HG02588 (cell line): Measurements from ENCODE around the gene NME3.

Source experiments
- ATAC-seq: cut with Tn5 transposase; IDR thresholded peaks from one replicate; pipeline ENCODE4 v1.9.1; 2021; ENCODE audit warnings: mild to moderate bottlenecking, moderate library complexity; ENCODE audit not compliant: unreplicated experiment

The NME3 gene

DNA sequence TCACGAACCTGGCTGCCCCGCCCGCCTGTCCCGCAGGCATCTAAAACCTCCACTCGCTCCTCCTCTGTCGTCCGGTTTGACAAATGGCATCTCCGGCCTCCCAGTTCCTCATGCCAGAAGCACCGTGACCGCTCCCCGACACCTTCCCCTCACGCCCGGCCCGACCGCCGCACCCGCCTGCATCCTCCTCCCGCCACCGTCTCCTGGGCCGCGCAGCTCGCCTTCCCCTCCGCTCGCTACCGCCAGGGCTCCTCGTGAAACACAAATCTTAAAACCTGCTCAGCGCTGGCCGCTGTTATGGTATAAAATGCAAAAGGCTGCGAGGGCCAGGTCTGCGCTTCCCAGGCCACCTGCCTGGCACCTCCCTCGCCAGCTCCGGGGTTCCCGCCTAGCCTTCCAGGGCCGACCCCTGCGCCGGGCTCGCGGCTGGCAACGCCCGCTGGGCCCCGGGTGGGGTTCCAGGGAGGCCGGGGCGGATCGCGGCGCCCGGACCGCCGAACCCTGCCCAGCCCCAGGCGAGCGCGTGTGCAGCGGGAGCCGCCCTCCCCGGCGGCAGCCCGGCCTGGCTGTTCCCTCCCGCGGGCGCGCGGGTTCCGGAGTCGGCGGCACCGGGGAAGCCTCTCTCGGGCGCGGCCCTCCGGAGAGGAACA, 10.5 kb upstream of the NME3 start:
- ATAC-seq = peak; percentile 5

DNA sequence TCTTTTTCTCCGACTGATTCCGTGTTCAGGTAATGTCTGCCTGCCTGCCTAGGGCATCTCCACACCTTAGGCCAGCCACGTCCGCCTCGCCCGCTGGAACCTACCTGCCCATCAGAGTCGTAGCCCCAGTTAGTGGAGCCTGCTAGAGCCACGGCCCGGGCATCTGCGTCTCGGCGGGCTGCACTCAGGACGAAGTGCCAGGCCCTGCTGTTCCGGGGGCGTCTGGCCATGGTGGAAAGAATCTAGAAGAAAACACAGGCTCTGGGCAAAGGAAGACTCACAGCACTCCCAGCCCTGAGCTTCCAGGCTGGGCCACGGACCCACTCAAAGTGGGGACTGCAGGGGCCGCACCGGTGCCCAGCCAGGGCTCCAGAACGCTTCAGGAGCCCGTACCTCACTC, 9.9 kb upstream of the NME3 start:
- ATAC-seq = no peak

DNA sequence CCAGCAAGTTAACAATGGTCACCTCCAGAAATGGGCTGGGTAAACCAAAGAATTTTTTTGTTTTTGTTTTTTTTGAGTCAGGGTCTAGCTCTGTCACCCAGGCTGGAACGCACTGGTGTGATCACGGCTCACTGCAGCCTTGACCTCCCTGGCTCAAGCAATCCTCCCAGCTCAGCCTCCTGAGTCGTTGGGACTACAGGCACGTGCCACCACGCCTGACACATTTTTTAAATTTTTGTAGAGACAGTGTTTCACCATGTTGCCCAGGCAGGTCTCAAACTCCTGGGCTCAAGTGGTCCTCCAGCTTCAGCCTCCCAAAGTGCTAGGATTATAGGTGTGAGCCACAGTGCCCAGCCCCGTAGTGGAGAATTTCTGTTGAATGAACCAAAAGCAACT, 9.3 kb upstream of the NME3 start:
- ATAC-seq = no peak

DNA sequence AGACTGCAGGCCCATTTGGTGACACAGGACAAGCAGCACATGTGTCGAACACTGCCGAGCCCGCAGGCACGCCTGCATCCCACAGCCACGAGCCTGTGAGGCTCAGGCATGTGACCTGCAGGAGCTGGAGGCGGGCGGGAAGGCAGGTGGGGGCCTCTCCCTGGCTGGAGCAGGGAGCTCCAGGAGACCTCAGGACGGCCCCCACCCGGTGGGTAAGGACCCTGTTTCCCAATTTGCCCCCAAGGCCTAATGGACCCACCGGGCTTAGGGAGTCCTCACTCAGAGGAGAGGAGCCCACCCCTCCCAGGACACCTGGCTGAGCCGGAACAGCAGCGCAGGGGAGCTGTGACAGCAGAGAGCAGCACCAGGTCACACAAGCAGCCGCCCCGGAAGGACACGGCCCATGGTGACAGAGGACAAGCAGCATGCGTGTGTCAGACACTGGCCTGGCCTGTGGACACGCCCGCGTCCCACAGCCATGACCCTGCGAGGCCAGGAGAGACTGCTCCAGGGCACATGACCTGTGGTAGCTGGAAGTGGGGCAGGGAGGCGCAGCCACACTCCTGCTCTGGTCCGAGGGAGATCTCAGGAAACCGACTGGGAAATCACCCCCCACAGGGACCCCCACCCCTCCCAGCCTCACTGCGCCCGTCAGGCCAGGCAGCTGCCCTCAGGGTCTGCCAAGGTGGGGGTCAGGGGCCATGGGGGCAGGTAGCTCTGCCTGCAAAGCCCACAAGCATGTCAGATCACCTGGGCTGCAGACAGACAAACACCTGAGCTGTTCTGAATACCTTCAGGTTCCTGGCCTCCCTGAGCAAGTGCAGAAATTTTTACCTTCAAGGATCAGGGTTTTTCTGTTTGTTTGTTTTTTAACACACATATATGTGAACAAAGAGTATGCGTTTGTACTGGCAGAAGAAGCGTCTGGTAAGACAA, 8.7 kb upstream of the NME3 start:
- ATAC-seq = no peak

DNA sequence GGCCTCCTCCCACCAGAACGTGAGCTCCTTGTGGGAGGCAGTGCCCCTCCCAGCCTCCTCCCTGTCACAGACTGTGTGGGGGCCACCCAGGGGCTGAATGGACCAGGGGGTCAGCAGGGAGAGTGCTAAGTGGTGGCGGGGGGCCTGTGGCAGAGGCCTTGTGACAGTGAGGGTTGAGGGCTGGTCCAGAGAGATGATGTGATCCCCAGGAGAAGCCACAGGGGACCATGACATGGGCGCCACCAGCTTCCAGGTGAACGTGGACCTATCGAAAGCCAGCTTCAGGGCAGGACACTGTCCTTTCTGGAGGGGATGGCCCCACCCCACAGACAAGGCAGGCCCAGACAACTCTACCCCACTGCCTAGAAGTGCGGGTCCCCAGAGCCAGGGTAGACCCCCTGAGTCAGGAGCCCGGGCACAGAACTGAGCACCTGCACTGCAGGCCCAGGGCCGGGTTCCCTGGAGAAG, 7.9 kb upstream of the NME3 start:
- ATAC-seq = no peak

DNA sequence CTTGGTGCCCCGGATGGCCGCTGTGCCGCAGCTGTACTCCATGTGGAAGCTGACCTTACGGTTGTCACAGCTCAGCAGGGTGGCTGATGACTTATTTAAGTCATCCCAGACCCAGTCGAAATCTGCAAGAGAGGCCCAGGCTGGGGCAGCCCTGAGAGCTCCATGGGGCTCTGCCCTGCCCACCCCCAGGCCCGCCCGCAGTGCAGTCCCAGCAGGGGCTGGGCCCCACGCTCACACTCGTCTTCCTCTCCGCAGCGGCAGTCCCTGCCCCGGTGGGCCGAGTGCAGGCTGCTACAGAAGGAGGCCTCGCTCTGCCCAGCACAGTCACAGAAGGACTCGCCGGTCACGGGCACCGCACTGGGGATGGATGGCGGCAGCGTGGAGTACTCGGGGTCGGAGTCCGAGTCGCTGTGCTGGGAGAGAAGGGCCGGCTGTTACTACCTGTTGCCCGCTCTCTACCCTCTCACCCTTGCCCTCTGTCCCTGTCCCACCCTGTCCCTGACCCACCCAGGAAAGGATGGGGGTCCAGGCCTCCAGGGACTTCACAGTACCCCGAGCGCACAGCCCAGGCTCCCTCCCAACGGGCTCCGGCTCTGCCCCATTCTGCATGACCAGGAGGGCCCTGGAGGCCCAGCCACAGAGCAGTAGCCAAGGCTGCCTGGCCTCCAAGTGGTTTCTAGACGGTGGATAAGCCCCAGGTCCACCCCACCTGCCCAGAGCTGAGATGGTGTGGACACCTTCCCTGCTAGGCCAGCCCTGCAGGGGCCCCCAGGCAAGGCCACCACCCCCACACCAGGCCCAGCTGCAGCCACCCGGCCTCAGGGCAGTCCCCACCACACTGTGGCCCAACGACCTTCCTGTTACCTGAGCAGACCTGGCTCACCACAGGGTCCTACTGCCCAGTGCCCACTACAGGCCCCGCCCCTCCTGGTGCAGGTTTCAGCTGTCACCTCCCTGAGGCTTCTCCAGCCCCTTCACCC, 7.1 kb upstream of the NME3 start:
- ATAC-seq = no peak

DNA sequence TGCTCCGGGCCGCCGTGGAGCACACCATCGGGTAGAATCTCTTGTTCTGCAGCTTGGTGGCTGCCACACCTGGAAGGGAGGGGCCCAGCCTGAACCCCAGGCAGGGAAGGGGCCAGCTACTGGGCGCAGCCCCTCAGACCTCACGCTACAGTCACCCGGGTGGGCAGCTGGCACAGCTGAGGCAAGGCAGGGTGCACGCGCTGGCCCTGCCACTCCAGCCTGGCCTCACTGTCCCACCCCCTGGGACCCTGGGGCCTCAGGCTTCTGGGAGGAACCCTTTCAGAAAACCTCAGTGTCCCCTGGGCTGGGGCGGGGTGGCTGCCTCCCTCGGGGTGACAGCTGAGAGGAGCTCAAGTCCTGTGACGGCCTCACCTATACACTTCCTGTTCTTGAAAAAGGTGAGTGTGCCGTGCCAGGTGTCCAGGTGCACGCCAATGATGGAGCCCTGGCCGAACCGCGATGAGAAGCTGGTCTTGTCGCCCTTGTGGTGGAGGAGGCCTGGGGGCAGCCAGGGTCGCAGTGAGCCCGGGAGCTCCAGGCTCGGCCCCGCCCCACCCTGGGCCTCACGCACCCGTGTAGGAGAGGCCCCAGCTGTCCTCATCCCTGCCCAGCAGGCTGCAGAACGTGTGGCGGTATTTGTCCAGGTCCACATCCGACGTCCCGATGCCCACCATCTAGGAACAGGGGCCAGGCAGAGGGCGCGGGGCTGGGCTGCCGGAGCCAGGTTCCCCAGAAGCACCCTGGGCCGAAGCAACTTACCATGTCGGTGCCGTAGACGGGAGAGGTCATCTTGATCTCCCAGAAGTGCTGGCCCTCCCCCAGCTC, 6.2 kb upstream of the NME3 start:
- no peak for ATAC-seq

DNA sequence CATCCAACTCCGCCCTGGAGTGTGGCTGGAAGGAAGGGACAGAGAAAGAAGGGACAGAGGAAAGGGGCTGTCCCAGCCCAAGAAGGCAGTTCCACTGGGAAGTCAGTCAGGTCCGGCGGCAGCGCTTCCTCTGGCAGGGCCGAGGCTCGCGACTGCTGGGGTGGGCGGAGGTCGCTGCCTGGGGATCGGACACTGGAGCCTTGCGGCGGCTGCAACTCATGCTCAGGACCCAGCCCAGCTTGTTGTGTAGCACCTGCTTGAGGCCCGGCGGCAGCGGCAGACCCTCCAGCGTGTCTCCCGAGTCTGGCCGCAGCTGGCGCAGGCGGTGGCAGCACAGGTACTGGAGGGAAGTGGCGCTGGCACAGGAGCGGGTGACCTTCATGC, 5.6 kb upstream of the NME3 start:
- ATAC-seq = no peak

DNA sequence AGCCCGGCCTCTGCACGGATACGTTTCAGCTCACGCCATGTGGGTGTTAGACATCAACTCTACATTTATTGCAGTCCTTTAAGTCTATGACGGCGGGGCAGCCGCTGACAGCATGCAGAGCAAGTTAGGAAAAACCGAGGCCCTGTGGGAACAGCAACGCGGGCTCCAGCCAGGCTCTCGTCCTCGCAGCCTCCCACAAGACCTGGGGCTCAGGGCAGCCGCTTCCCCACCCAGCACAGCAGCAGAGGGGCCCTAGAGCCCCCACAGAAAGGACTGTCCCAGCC, 5.3 kb upstream of the NME3 start:
- ATAC-seq = no peak

DNA sequence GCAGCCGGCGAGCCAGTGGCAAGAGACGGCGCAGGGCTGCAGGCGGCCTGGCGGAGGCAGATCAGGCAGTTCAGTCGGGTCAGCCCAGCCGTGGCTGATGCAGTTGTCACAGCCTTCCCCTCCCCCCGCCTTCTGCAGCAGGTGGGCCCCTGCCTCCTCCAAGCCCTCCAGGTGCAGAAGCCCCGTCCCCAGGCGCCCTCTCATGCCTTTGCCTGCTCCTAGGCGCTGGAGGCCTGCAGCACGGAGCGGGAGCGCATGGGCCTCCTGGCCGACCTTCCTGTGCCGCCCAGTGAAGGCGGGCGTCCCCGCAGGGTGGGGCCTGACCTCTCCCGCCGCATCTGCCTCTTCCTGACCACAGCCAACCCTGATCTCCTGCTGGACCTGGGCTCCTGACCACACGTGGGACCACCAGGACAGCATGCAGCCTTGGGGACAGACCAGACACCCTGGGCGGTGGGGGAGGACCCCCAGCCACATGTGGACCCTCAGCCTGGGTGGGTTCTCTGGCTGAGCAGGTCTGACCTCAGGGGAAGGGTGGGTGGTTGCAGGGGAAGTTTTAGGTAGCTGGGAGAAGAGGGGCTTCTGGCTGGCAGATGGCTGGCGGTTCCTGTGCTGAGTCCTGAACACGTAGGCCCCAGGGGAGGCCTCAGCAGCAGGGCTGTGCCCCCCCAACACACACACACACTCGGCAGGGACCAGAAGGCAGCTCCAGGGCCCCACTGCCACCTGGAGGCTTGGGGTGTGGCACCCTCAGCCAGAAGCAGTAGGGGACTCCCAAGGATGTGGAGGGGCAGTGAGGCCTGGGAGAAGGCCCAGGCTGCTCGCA, 4.7 kb upstream of the NME3 start:
- no peak for ATAC-seq

DNA sequence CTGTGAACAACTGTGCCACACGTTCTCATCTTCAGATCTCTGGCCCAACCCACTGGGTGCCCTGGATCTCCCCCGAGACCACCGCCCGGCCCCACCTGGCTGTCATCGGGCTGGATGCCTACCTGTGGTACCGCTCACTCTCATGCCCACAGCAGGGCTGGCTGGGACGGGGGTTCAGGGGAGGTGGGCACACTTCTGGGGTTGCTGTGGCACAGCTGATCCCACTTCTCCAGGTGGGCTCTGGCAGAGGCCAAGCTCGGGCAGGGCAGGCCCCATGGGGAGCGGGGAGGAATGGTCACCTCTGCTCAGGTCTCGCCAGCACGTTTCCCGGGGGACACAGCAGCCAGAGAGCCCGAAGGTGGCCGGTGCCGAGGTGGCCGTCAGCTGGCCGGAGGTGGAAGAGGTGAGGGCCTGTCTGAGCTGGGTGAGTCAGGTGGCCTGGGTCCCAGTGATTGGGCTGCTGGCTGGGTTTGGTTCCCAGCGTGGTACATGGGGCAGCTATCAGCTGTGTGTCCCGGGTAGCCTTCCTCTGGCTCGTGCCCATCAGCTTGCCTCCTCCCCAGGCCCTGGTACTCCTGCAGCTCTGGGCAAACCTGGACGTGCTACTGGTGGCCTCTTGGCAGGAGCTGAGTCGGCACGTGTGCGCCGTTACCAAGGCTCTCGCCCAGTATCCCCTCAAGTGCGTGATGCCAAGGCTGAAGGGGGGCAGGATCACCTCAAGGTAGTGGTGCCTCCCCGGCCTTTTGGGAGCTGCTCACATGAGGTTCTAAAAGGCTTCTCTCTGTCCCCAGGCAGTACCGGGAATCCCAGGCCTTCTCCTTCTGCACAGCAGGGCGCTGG, 3.9 kb upstream of the NME3 start:
- no peak for ATAC-seq

DNA sequence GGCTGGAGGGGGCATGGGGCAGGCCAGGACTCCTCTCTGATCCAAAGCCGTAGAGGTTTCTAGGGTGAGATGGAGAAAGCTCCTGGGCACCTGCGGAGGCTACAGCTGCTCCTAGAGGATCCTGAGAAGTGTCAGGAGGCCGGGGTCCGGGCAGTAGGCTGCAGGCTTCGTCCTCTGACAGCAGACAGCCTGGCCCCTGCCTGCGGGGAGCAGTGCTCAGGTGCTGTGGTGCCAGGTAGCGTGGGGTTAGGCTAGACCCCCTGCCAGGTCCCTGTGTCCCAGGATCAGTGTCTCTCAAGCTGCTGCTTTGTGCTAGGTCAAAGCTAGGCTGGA, 3.1 kb upstream of the NME3 start:
- no peak for ATAC-seq

DNA sequence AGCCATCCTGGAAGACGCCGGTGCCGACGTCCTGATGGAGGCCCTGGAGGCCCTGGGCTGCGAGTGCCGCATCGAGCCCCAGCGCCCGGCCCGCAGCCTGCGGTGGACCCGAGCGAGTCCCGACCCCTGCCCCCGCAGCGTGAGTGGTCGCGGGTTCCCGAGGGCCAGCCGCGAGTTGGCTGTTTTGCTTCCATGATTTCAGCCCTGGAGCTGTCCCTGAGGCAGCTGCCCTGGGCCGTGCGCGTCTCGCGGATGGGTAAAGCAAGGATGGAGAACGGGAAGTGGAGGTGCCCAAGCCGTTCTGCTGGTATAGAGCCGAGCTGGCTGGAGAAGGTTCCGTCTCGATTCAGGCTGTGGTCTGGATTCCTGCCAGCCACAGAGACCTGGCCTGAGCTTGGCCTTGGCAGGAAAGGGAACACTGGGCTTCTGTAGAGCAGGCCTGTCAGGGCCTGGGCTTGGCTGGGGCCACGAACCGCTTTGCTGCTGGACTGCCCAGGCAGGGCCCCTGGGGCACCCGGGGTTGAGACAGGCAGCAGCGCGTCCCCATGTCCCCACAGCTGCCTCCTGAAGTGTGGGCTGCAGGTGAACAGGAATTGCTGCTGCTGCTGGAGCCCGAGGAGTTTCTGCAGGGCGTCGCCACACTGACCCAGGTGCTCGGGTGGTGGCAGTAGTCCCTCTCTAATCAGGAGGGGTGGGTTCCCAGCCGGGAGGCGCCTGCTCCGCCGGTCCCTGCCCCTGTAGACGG, 2.5 kb upstream of the NME3 start:
- no peak for ATAC-seq

DNA sequence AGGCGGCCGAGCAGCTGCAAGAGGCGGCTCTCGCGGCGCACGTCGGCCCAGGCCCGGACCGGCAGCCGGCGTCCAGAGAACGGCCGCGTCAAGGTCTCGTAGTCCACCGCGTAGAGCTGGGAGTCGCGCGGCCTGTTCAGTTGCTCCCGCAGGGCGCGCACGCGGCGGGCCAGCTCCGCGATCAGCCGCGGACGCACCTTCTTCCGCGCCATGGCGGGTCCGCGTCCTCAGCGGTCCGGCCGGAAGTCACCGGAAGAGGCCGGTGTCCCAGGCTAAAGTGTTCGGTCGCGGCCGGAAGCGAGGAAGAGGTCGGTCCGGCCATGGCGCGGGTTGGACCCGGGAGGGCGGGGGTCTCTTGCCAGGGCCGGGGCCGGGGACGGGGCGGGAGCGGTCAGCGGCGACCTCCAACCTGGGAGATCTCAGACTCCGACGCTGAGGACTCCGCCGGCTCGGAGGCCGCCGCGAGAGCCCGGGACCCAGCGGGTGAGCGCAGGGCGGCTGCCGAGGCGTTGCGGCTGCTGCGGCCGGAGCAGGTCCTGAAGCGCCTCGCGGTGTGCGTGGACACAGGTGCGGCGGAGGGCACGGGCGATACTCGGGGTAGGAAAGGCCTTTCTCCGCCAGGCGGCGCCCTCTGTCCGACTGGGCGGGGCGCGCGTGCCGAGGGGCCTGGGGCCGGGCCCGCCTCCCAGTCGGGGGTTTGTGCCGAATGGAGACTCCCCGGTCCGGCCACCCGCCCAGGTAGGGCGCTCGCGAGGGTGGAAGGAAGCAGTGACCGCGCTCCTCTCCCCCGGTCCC, 1.8 kb upstream of the NME3 start, which contains the start of gene MRPS34:
MRPS34 (minus strand) TSS at position 227 of the 795 bp plus-strand sequence; CDS start at position 212, 15 bp downstream.
- peak; percentile 40 for ATAC-seq

DNA sequence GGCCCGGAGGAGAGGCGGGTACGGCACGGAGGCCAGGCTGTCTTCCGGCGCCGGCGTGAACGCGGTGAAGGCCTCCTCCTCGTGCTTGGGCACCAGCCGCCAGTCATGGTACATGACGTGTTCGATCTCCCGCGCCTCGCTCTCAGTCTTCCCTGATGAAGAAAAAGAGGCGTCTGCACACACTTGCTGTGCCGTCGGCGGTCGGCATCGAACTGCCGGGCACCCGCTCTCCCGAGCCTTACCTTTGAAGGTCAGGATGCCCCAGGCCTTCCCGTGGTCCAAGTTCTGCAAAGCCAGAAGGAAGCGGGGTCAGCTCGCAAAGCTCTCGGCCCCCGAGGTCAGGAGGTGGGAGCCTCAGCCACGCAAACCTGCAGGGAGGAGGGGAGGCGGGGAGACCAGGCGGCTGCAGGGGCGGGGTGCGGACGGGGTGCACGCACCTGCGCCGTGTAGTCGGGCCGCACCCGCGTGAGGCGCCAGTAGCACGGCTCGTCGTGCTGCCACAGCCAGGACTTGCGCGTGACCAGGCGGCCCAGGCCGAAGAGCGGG, 1.1 kb upstream of the NME3 start, which contains the start of gene EME2:
EME2 (plus strand) TSS at position 449 of the 546 bp plus-strand sequence. CDS start 418 bp downstream, outside the sequence.
- ATAC-seq = no peak

DNA sequence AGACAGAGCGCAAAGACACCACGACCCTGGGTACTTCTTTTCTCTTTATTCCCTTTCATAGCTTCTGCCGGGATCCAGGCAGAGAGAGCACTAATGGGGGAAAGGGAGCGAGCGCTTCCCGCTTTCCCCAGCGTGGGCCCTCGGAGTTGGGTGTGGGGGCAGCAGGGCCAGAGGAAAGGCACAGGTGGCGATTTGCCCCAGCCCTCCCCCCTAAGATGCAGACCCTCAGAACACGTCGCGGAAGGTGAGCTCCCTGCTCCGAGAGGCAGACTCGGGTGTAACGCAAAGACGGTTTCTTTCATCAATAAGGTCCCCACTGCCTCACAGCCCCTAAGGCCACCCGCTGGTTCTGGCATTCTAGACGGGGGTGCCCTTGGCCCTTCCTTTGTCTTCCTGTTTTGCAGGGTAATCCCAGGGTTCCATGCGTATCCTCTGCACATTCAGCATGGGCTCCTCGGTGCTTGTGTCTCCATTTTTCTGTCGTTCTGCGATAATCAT, 570 bp upstream of the NME3 start:
- ATAC-seq = no peak
